ENCODE measurements around the gene SYNE1. TPM values are rescaled to one million over a fixed set of nuclear protein-coding genes. Genes with fewer than 3 reads are reported as not detected.

Gene SYNE1
- total RNA-seq, 1 experiment from 2014 or later: 3.0 TPM

DNA sequence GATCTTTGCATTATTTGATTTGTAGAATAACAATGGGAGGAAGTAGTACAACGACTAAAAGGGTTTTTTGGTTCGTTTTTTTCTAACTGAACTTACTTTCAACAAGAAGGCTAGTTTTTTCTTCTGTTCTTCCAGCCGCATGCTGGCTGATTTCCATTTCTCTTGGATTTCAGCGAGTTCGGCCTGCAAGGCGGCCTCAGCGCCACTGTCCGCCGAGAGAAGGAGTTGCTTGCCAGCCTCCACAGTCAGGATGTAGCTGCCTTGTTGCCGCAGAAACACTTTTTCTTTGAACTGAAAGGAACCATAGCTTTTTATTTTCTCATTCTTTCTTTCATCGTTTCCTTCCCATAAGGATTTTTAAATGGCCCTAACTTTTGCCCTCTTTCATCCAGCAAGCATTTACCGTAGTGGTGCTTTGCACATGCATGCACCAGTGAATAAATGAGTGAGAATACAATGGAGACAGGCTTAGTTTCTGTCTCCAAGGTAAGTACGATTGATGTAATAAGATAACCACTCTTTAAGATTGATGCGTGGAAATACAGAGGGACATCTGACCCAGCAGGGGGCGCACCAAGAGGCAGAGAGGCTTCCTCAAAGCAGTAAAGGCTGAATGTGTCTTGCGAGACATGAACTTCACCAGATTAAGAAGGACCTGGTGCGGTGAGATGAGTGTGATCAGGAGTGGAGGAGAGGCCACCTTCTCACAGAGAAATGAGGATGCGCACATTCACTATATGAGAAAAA lies 430.9 kb downstream of the SYNE1 start:
- Histone ChIP-seq H2BK120ac (ENCODE audit: low read depth, low read length, poor library complexity, severe bottlenecking) (no peak overlapping the region), H2BK15ac (ENCODE audit: low read depth, low read length) (no peak overlapping the region), H3T11ph (ENCODE audit: low read length) (no peak overlapping the region), H3K27ac (ENCODE audit: insufficient read length, low read depth, low read length) (no peak overlapping the region), H3K79me1 (ENCODE audit: insufficient read depth, low read depth, low read length, poor library complexity, severe bottlenecking) (no peaks in the 10 kb centered on the region), H3K9ac (ENCODE audit: extremely low read depth, insufficient read length, low read length) (no peak overlapping the region), H3K9me3 (ENCODE audit: control insufficient read depth, low read depth, low read length) (no peaks in the 10 kb centered on the region), H4K8ac (replicated peaks; ENCODE audit: insufficient read length, low read depth, low read length) (no peak overlapping the region), H4K20me1 (ENCODE audit: control insufficient read depth, insufficient read depth, insufficient read length) (no peaks in the 10 kb centered on the region), H3K56ac (ENCODE audit: insufficient read length, low read depth, low read length) (no peak overlapping the region), H3K79me2 (ENCODE audit: insufficient read depth, low read length) (no peaks in the 10 kb centered on the region), H2BK12ac (ENCODE audit: insufficient read length, low read depth, low read length) (no peak overlapping the region), H3K4me2 (ENCODE audit: insufficient read depth, insufficient read length, low read length) (no peak overlapping the region), H2BK5ac (ENCODE audit: insufficient read length, low read length) (no peak overlapping the region), H3K14ac (ENCODE audit: insufficient read depth, low read length) (no peak overlapping the region), H3K23ac (ENCODE audit: insufficient read length, low read depth, low read length) (no peak overlapping the region), H4K91ac (ENCODE audit: insufficient read length, low read depth, low read length) (no peak overlapping the region), H4K5ac (ENCODE audit: insufficient read length, low read depth, low read length) (no peak overlapping the region), H3K18ac (ENCODE audit: insufficient read length, low read depth, low read length) (no peak overlapping the region), H2AK5ac (ENCODE audit: insufficient read length, low read length) (no peak overlapping the region), H3K27me3 (ENCODE audit: insufficient read depth, low read length) (no peaks in the 10 kb centered on the region), H3K4me1 (ENCODE audit: insufficient read depth, low read length) (no peaks in the 10 kb centered on the region), H2AFZ (ENCODE audit: low read length) (no peak overlapping the region), H3K4ac (ENCODE audit: low read depth, low read length) (no peak overlapping the region), H3K23me2 (ENCODE audit: insufficient read length, low read depth, low read length, poor library complexity, severe bottlenecking) (no peaks in the 10 kb centered on the region), H2BK20ac (ENCODE audit: low read depth, low read length, poor library complexity, severe bottlenecking) (no peak overlapping the region)
- Mint-ChIP-seq H3K36me3 (ENCODE audit: insufficient read depth in 1 of 3, low read depth in 3 of 3) (no peaks in the 10 kb centered on the region; a peak in 2 of 7 replicates), H3K4me1 (peaks cover 3% of the 10 kb centered on the region in 2 experiments), H3K4me3 (no peak overlapping the region), H3K27ac (no peak overlapping the region), H3K9me3 (no peaks in the 10 kb centered on the region), H3K27me3 (ENCODE audit: low read depth) (no peaks in the 10 kb centered on the region)
- DNase-seq: peak; percentile 57
- TF ChIP-seq, protein P1, sequence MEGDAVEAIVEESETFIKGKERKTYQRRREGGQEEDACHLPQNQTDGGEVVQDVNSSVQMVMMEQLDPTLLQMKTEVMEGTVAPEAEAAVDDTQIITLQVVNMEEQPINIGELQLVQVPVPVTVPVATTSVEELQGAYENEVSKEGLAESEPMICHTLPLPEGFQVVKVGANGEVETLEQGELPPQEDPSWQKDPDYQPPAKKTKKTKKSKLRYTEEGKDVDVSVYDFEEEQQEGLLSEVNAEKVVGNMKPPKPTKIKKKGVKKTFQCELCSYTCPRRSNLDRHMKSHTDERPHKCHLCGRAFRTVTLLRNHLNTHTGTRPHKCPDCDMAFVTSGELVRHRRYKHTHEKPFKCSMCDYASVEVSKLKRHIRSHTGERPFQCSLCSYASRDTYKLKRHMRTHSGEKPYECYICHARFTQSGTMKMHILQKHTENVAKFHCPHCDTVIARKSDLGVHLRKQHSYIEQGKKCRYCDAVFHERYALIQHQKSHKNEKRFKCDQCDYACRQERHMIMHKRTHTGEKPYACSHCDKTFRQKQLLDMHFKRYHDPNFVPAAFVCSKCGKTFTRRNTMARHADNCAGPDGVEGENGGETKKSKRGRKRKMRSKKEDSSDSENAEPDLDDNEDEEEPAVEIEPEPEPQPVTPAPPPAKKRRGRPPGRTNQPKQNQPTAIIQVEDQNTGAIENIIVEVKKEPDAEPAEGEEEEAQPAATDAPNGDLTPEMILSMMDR (conservative IDR thresholded peaks at IDR 0.05): peak; percentile 71
- no CpG with 5 or more reads among the region's 18 CpGs for WGBS (ENCODE audit: extremely low coverage, insufficient read length, low lambda C conversion rate)
